Measurements from ENCODE around the gene MICAL3.

Gene MICAL3

DNA sequence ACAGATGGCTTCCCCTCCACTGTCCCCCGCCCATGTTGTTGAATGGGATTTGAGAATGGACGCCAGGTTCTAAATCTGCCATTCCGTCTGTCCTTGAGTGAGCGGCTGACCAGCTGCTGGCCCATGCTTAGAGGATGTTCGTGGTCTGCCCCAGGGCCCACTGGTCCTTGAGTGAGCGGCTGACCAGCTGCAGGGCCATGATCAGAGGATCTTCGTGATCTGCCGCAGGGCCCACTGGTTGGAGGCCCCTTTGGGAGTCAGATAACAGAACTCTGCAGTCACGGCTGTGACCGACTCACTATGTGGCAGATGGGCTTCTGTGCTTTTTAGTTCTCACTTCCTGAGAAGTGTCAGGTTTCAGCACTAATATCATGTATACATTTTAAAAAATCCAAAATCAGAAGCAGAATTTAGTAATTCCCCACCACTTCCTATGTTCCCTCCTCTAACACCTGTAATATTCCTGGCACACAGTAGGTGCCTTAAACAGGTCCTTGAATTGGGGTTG is 54.1 kb downstream of the MICAL3 start:
- no peak for DNase-seq

DNA sequence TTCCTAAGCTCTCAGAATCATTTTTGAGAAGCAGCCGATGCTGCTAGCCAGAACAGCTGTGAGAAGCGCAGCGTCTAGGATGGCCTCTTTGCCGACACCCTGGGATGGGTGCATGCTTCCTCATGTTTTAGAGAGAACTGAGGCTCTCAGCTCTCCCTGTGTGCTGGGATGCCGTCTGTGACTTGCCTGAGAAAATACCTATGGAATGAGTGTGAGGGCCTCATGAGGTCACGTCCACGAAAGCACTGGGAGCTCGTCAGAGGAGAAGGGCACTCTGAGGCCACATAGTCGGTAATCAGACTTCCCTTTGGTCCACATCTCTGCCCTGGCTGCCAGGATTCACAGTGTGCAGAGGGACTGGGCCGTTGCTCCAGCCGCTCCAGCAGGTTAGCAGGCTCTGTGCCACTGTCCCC is 54.7 kb downstream of the MICAL3 start:
- DNase-seq = no peak

DNA sequence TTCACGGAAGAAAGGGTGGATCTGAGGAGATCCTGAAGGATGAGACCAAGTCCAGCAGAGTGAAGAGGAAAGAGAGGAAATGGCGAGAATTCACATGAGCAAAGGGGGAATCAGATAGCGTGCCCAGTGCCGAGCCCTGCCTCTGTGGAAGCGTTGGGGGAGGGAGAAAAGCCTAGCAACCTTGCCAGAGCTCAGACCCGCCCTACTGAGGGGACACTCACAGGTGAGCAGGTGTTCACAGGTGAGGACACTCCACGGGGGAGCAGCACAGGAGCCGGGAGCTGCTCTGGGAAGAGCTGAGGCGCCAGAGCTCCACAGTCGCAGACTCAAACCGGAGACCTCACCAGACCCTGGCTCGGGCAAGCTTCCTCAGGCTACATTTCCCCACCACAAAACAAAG is 56.2 kb downstream of the MICAL3 start:
- no peak for DNase-seq

DNA sequence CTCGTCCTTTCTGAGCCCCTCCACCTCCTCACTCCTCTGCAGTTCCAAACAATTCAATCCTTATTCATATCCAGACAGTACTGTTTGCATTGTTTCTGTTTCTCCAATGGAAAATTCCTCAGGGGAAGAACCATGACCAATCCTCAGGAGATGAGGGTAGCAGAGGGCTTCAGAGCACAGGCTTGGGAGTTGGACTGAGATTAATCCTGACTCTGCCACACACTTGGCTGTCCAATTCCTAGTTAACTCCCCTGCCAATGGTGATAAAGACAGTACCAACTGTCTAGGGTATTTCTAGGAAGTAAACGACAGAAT is 58.0 kb downstream of the MICAL3 start:
- no peak for DNase-seq

DNA sequence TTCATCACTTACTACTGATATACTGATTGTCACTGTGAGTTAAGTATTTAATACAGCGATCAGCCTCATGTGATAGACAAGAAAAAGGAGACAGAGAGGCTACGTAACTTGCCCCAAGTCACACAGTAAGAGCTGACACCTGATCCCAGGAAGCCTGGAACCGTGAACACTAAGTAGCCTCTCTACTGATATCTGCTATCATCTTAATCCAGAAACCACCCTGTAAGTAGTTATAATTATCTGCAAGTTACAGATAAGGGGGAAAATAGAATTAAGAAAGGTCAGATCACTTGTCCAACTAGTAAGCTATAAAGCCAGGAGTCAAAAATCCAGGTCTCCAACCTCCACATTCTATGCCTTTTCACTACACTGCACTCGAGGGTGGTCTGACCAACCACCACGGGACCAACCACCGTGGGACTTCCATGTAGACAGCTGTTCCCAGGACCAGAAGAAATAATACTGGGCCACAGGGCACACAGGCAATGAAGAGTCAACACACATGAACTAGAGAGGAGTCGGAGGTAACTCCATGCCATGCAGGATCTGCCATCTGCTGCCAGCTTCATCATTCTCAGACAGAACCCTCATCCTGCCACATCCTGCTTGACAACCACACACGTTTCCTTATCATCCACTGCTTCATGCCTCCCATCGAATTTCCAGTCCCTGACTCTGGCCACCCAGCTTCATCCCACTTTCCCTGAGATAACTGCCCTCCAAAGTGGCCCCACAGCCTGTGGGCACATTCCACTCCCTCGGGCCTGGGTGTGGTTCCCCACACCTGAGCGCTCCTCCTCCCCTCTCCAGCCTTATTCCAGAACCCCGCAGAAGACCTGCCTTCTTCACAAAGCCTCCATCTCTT is 58.6 kb downstream of the MICAL3 start:
- DNase-seq = no peak

DNA sequence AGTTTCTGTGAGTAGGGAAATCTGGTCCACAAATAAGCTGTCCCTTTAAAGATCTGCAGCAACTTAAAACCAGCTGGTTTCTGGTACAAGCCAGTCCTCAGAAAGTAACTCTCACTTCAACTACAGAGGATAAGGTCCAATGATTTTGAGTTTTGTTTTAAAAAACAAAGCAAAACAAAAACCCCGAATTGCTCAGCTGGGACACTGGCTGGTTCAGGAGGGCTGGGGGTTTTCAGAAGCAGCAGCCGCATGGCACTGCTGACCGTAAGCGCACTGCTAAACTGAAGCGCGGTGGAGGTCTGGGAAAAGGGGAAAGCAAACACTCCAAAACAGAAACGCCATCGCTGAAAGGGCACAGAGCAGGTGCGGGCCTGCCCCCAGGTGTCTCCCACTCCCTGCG is 59.7 kb downstream of the MICAL3 start:
- DNase-seq = no peak

DNA sequence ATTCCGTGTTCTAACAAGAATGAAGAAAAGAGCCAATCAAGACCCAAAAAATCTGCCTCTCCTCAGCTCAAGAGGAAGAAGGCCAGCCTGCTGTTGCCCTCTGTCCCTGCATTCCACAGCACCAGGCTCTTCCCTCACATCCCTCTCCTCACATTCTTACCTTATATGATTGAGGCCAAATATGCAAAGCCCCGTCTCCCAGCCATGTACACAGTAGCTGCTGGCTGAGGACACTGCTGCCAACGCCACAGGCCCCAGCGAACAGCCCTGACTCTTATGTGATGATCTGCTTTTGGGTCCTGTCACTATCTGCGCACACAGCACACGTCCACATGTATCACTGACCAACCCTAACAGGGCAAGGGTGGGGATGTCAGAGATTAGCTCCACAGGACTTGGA is 60.2 kb downstream of the MICAL3 start:
- no peak for DNase-seq

DNA sequence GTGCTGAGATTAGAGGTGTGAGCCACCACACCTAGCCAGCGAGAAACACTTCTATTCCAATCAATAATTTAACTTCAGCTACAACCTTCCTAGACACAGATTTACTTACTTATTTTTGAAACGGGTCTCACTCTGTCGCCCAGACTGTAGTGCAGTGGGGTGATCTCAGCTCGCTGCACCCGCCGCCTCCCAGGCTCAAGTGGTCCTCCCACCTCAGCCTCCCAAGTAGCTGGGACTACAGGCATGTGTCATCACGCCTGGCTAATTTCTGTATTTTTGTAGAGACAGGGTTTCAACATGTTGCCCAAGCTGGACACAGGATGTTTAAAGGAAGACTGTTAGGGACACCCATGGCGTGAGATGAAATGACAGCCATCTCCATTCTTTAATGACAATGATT is 61.3 kb downstream of the MICAL3 start:
- DNase-seq = no peak

DNA sequence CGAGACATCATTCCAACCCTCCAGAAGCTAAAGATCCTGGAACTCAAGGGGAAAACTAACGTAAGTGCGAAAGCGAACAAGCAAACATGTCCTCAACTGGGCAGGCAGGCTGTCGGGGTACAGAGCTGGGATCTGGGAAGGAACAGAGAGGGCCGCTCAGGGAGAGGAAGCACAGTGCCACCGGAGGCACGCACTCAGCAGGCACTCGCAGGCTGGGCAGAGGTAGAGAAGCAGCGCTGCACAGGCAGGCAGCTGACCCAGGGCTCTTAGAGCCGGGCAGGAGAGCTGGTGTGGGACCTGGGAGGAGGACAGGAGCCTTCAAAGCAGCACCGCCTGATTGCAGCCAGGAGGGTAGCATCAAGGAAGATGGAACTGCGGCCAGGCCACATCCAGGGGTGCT is 62.2 kb downstream of the MICAL3 start:
- no peak for DNase-seq

DNA sequence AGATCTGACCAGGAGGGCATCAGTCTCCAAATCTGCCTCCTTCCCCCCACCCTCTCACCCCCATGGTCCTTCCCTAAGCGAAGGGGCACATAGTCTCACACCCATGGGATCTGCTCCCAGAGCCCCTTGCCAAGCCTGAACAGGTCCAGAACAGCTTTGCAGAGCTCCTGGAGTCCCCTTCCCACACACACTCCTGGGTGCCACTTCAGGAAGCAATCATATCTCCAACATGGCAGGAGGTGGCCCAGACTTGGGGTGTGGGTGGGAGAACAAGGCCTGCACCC is 63.0 kb downstream of the MICAL3 start:
- DNase-seq = no peak

DNA sequence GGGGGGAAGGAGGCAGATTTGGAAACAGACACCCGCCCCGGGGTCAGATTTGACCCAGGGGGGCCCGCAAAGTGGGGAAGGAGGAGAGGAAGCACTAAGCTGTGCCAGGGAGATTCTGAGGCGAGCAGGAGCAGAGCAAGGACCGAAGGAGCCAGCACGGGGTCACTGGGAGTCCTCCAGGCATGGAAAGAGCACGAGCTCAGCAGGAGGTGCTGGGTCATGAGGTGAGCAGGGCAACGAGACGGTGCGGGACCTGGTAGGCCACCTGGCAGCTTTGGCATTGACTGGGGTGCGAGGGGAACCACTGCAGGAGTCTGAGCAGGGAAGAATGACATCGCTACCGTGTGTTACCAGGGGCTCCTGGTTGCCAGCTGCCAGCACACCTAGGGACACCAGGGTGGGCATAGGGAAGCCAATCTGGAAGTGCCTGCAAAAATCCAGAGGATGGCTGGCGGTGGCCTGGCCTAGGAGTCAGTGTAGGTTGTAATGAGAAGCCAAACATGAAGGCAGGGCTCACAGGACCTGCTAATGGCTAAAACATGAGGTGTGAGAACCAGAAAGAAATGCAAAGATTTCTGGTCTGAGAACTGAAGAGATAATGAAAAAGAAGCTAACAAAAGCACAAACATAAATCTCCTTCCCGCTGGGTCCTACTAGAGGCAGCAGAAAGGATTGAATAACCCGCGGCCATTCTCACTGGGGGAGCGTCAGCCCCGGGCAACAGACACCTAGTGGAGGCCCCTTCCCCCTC is 63.5 kb downstream of the MICAL3 start:
- DNase-seq = no peak

DNA sequence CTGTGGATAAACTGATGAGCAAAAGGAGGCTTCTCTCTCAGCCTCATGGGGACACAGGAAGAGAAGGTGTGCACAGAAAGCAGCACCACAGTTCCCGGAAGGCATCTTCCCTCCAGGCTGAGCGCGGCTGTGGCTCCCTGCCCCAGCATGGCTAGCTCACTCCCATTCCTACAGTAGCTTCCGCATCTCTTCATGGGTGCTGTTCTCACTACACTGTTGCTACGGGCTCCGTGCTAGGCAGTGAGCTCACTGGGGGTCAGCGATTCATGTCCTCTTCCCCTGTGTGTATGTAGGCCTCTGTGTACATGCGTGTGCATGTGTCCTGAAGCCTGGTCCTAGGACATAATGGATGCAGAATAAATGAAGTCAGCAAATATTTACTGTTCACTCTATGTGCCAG is 64.3 kb downstream of the MICAL3 start:
- DNase-seq = no peak

DNA sequence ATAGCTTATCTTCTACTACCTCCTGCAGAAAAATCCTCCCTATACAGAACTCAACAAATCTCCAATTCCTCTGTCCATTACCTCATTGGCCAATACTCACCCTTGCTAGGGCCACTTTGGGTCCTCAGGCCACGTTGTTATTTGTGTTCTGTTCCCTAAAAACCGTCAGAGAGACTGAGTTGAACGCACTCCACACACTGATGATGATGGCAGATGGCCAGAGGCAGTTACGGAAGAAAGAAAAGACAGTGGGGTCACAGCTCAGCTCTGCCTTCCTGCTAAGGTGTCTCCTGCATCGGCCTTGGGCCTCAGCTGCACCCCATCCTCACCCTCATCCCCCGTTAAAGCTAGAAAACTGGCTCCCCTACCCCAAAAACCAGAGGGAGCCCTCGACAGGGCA is 66.2 kb downstream of the MICAL3 start:
- DNase-seq = no peak

DNA sequence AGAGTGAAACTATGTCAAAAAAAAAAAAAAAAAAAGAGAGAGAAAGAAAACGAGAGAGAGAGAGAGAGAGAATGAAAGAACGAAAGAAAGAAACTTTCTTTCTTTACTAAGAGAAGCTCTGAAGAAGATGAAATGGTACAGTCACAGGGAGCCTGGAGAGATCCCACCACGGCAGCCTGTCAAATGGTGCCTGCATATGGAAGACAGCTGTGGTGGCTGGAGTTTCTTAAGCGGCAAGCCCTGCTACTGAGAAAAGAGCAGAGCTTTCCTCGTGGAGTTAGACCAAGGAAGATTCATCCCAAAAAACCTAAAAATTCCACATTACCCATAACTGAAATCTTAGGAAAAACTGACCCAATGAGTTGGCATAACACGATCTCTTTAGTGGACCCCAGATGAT is 66.7 kb downstream of the MICAL3 start:
- no peak for DNase-seq

DNA sequence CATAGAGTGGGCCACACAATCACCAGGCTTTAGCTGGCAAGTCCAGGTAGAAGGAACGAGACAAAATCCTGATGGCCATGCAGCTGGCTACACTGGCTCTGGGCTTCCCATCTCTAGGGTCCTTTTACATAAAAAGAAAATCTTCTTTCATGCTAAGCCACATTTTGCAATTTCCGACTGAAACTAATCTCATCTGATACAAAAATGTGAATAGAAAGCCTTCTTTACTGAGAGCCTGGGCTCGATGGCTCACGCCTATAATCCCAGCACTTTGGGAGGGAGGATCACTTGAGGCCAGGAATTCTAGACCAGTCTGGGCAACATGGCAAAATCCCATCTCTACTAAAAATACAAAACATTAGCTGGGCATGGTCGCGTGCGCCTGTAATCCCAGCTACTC is 67.2 kb downstream of the MICAL3 start:
- no peak for DNase-seq

DNA sequence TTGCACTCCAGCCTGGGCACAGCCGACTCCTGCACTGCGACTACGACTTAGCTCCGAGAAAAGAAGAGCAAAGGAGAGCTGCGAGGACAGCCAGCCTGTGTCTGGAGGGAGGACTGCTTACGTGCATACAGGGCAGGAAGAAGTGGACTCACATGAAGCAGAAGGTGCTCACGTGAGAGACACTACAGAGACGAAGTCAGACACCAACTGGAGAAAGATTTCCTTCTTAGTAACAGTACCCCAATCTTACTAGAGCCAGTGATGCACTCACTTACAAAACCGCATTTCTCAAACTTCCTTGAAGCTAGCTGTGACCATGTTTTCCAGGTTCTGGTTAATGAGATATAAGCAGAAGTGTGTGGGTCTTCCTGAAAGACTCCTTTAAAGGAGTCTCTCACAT is 67.7 kb downstream of the MICAL3 start:
- DNase-seq = no peak

DNA sequence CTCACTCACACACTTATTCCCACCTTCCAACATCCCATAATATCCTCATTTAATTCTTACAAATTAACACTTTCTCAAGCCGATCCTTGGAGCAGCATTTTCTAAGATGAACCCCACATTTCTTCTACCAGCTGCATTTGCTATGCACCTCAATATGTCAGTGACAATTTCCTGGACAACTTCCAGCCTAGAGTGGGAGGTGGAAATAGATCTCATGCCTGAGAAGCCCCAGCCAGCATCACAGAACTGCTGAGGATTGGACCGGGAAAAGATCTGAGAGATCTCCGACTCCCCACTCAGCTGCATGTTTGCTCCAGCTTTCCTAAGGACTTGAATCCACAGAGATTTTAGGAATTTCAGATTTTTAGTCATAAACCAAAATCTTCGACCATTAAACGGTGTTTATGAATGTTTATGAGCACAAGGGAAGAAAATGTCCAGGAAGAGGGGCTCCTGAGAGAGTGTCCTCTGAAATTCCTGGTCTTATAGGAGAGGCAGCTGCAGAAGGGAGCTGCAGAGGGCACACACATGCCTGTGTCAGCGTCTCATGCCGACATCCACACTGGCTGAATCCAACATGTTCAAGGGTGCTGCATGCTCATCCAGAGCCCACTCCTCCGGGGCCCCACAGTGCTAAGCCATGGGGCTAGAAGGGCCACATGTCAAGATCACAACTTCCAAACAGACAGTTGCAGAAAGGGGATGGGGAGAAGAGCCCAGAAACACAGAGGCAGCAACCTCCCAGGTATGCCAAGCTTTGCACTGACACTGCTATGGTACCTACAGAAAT is 68.6 kb downstream of the MICAL3 start:
- no peak for DNase-seq

DNA sequence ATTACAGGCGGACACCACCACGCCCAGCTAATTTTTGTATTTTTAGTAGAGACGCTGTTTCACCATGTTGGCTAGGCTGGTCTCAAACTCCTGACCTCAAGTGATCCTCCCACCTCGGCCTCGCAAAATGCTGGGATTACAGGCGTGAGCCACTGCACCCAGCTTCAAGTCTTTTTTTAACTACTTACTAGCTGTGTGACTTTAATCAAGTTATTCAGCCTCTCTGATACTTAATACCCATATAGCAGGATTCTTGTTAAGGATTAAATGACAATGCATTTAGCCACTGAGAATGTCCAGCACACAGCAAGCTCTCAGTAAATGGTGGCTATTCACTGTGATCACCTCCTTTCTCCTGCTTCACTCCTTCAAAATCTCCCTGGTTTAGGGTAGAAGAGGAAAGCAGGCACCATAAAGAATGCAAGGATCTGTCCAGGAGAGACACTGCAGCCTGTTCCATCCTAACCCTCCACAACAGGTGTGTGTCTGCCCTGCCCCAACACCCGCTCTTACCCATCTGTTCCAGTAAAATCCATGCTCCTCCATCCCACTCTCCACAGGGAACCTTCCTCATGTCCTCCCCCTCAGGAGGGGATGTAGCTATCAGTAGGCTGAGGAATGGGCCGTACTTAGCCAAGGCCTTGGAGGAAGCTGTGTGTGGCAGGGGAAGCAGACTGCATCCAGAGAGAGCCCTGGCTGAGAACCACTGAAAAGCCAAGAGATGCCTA is 69.3 kb downstream of the MICAL3 start:
- DNase-seq = no peak

DNA sequence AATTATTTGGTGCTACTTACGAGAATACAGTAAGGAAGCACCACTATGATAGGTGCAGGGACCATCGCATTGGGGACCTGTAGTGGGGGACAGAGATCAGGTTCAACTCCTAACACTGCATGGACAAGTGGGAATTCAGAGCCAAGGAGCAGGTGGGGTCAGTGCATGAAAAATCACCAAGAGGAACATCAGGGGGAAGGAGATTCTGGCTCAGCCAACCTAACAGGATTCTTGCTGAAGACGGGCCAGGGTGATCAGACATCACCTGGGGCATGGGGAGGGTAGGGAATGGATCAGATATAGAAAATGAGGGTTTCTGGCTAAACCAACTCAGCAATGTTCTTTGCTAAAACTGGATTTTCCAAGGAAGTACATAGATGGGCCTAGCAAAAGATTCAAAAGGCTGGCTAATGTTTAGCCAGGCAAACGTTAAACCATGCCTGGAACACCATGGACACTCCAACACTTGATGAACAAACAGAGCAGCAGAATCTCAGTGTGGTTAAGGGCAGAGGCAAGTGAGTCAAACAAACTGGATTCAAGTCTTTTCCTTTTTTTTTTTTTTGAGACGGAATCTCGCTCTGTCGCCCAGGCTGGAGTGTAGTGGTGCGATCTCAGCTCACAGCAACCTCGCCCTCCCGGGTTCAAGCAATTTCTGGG is 70.0 kb downstream of the MICAL3 start:
- no peak for DNase-seq

DNA sequence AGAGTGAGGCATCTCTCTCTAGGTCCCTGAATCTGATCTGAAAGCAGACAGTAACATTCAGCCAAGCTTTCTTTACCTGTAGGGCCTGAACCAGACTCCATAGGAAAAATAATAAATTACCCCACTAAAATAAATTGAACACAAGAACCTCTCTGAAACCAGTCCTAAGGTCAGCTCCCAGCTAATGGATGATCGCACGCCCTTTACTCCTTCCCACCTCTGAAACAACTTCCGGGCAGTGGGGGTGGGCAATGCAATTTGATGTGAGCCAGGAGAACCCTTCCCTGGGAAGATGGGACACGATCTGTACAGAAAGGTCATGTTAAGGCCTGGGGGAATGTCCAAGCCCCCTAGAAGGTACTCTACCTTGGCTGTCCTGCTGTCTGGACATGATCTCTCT is 71.2 kb downstream of the MICAL3 start:
- DNase-seq = no peak

DNA sequence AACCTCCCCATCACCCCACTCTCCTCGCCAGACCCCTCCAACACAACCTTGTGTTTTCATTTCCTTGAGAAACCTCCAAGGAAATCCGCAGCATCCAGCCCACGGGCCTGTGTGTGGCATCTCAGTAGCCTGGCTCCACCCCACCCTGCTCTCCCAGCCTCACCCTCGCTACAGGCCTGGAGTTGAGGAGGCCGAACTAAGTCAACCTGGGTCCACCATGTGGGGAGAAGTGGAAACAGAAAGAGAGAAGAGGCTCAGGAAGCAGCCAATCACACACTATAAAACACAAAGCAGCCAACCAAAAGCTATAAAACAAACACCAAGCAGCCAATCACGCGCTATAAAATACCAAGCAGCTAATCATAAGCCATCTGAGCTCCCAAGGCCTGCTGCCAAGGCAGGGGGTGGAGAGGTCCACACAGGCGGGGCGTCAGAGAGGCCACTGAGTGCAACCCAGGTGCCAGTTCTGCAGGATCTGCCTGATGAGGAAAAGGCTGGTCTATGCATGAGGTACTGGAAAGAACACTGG is 72.0 kb downstream of the MICAL3 start:
- DNase-seq = no peak

DNA sequence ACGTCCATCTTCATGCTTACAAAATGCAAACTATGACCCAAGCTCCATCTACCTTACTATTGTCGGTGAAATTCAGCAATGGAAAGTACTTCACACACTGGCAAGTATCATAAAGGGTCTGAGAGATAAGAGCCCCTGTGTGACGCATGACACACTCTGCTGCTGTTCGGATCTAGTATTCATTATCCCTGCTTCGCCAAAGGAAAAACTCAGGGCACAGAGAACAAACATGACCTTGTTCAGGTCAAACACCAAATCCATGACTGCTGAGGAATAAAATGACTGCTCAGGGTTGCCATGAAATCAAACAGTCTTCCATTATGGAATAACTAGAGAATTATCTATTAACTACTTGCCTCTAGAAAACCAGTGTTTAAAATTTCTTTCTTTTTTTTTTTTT is 73.0 kb downstream of the MICAL3 start:
- DNase-seq = no peak

Measured in CD4-positive, alpha-beta T cell treated with Interleukin-12 subunit alpha and Interleukin-12 subunit beta, for 1 hour (primary cell).